MM.1S (cell line): ENCODE measurements around the gene FPGS.

Source experiments
- CTCF ChIP-seq: fragments of 300-600 bp; sonication (generic); IDR thresholded peaks from 2 replicates; pipeline ENCODE4 v1.5.1; 2016; ENCODE audit warnings: antibody characterized with exemption, low read length, mixed read lengths
- EZH2 ChIP-seq: fragments of 300-600 bp; sonication (generic); optimal IDR thresholded peaks from 2 replicates; pipeline ENCODE3; 2017; ENCODE audit warnings: low read depth, mild to moderate bottlenecking, antibody characterized with exemption, low read length, mixed read lengths

GRCh38 chr9:127753148-127753547 lies 49.5 kb upstream of the FPGS start:
- no peak for TF ChIP-seq CTCF
- TF ChIP-seq EZH2: no peak
